ENCODE results near the gene MED9. TPM values are rescaled to one million over a fixed set of nuclear protein-coding genes. Genes with fewer than 3 reads are reported as not detected.
"Not testable (repeated sequence)": the region's sequence is repeated elsewhere in the genome, so short reads cannot be mapped to it uniquely, and the experiment has no call there.

MED9 gene
- total RNA-seq, 2 donors from 2014 or later = 15.0 to 15.5 TPM

DNA sequence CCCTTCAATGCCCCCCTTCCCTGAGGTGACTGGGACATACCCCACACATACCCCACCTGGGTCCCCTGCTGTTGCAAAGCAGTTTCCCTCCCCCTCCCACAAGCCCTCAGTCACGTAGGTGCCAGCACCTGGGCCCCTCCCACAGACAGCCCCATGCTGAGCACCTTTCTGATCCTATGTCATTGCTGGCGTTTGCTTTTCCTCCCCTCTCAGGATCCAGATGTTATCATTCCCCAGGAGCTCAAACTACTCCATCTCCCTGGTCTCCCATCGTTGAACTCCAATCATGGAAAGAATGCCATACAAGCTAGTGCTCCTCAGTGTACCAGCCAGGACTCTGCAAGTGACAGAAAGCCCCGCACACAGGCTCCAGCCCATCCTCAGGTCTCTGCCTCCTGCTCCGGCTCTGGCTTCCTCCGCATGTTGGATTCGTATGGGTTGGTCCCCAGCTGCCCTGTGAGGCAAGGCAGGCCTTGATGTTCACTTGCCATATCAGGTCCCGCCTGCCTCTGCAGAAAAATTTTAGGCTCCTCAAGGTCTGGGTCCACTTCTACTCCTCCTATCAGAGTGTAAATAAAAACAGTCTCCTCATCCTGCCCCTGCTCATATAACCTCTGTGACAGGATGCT is 31.4 kb upstream of the MED9 start:
- Mint-ChIP-seq H3K4me3 (no peak overlapping the region), H3K36me3 (ENCODE audit: insufficient read depth in 2 of 2) (no peaks in the 10 kb centered on the region), H3K27me3 (ENCODE audit: low read depth) (no peaks in the 10 kb centered on the region), H3K9me3 (peaks cover 2% of the 10 kb centered on the region in 2 donors), H3K4me1 (ENCODE audit: low read depth) (no peaks in the 10 kb centered on the region), H3K27ac (no peak overlapping the region)
- no peak for DNase-seq
- no peak for ATAC-seq (replicated peaks in 1 of 2)

GRCh38 chr17:17445925-17446665 is 30.7 kb upstream of the MED9 start:
- Mint-ChIP-seq H3K9me3 (peaks cover 2% of the 10 kb centered on the region in 2 donors), H3K27ac (no peak overlapping the region), H3K27me3 (ENCODE audit: low read depth) (no peaks in the 10 kb centered on the region), H3K4me3 (no peak overlapping the region), H3K4me1 (ENCODE audit: low read depth) (no peaks in the 10 kb centered on the region), H3K36me3 (ENCODE audit: insufficient read depth in 2 of 2) (no peaks in the 10 kb centered on the region)
- ATAC-seq (replicated peaks in 1 of 2) (no peak), DNase-seq (no peak)

- peaks cover 2% of the 10 kb centered on the region in 2 donors for H3K9me3 Mint-ChIP-seq
- H3K4me1 Mint-ChIP-seq (ENCODE audit: low read depth) = no peaks in the 10 kb centered on the region
- DNase-seq = no peak
Observed at GRCh38 chr17:17446666-17447155, 30.1 kb upstream of the MED9 start.

GRCh38 chr17:17447264-17447663 is 29.5 kb upstream of the MED9 start:
- no peak overlapping the region for H3K27ac Mint-ChIP-seq
- H3K27me3 Mint-ChIP-seq (ENCODE audit: low read depth) = no peaks in the 10 kb centered on the region
- peaks cover 2% of the 10 kb centered on the region in 2 donors for H3K9me3 Mint-ChIP-seq

More at GRCh38 chr17:17446666-17447155, 30.1 kb upstream of the MED9 start:
- no peaks in the 10 kb centered on the region for H3K27me3 Mint-ChIP-seq (ENCODE audit: low read depth)
- H3K36me3 Mint-ChIP-seq (ENCODE audit: insufficient read depth in 2 of 2) = no peaks in the 10 kb centered on the region
- H3K4me3 Mint-ChIP-seq = no peak overlapping the region
- no peak for ATAC-seq (replicated peaks in 1 of 2)
- no peak overlapping the region for H3K27ac Mint-ChIP-seq

GRCh38 chr17:17448076-17448475 is 28.7 kb upstream of the MED9 start:
- Mint-ChIP-seq H3K4me3 (no peak overlapping the region), H3K36me3 (ENCODE audit: insufficient read depth in 2 of 2) (no peaks in the 10 kb centered on the region), H3K27me3 (ENCODE audit: low read depth) (no peaks in the 10 kb centered on the region), H3K9me3 (peaks cover 2% of the 10 kb centered on the region in 2 donors), H3K27ac (no peak overlapping the region), H3K4me1 (ENCODE audit: low read depth) (no peaks in the 10 kb centered on the region)
- DNase-seq = no peak
- no peak for ATAC-seq (replicated peaks in 1 of 2)

More at GRCh38 chr17:17447264-17447663, 29.5 kb upstream of the MED9 start:
- Mint-ChIP-seq H3K36me3 (ENCODE audit: insufficient read depth in 2 of 2) (no peaks in the 10 kb centered on the region), H3K4me1 (ENCODE audit: low read depth) (no peaks in the 10 kb centered on the region), H3K4me3 (no peak overlapping the region)
- DNase-seq = no peak
- no peak for ATAC-seq (replicated peaks in 1 of 2)

GRCh38 chr17:17448723-17449122 is 28.1 kb upstream of the MED9 start:
- Mint-ChIP-seq H3K9me3 (peaks cover 2% of the 10 kb centered on the region in 2 donors), H3K36me3 (ENCODE audit: insufficient read depth in 2 of 2) (no peaks in the 10 kb centered on the region), H3K27me3 (ENCODE audit: low read depth) (no peaks in the 10 kb centered on the region), H3K27ac (no peak overlapping the region), H3K4me1 (ENCODE audit: low read depth) (no peaks in the 10 kb centered on the region), H3K4me3 (no peak overlapping the region)
- DNase-seq (no peak), ATAC-seq (replicated peaks in 1 of 2) (no peak)

- H3K4me3 Mint-ChIP-seq = no peak overlapping the region
- DNase-seq = no peak
- H3K27me3 Mint-ChIP-seq (ENCODE audit: low read depth) = no peaks in the 10 kb centered on the region
Observed at GRCh38 chr17:17453088-17453487, 23.7 kb upstream of the MED9 start.

GRCh38 chr17:17454276-17454675 is 22.5 kb upstream of the MED9 start:
- H3K27me3 Mint-ChIP-seq (ENCODE audit: low read depth) = no peaks in the 10 kb centered on the region
- H3K27ac Mint-ChIP-seq = no peak overlapping the region
- H3K36me3 Mint-ChIP-seq (ENCODE audit: insufficient read depth in 2 of 2) = no peaks in the 10 kb centered on the region
- no peak overlapping the region for H3K4me3 Mint-ChIP-seq
- ATAC-seq (replicated peaks in 1 of 2) (no peak), DNase-seq (no peak)
- H3K9me3 Mint-ChIP-seq = no peaks in the 10 kb centered on the region
- no peaks in the 10 kb centered on the region for H3K4me1 Mint-ChIP-seq (ENCODE audit: low read depth)

More at GRCh38 chr17:17453088-17453487, 23.7 kb upstream of the MED9 start:
- ATAC-seq (replicated peaks in 1 of 2) = no peak
- H3K27ac Mint-ChIP-seq = no peak overlapping the region
- no peaks in the 10 kb centered on the region for H3K9me3 Mint-ChIP-seq
- H3K4me1 Mint-ChIP-seq (ENCODE audit: low read depth) = no peaks in the 10 kb centered on the region
- no peaks in the 10 kb centered on the region for H3K36me3 Mint-ChIP-seq (ENCODE audit: insufficient read depth in 2 of 2)

DNA sequence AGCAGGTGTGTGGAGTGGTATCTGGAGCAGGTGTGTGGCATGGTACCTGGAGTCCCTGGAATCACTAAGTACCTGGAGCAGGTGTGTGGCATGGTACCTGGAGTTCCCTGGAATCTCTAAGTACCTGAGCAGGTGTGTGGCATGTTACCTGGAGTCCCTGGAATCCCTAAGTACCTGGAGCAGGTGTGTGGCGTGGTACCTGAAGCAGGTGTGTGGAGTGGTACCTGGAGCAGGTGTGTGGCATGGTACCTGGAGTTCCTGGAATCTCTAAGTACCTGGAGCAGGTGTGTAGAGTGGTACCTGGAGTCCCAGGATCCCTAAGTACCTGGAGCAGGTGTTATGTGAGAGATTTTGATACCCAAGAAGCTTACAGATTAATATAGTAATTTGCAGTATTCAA is 22.1 kb upstream of the MED9 start:
- not testable (repeated sequence) for H3K4me3 Mint-ChIP-seq; ATAC-seq (replicated peaks in 1 of 2); H3K4me1 Mint-ChIP-seq (ENCODE audit: low read depth); H3K27ac Mint-ChIP-seq; H3K36me3 Mint-ChIP-seq (ENCODE audit: insufficient read depth in 2 of 2); H3K9me3 Mint-ChIP-seq; DNase-seq; H3K27me3 Mint-ChIP-seq (ENCODE audit: low read depth)

GRCh38 chr17:17455173-17455572 is 21.6 kb upstream of the MED9 start:
- Mint-ChIP-seq H3K9me3 (peaks cover 3 to 4% of the 10 kb centered on the region in 2 donors), H3K36me3 (ENCODE audit: insufficient read depth in 2 of 2) (peaks cover 3% of the 10 kb centered on the region in 2 donors), H3K4me1 (ENCODE audit: low read depth) (no peaks in the 10 kb centered on the region), H3K4me3 (no peak overlapping the region), H3K27me3 (ENCODE audit: low read depth) (no peaks in the 10 kb centered on the region), H3K27ac (no peak overlapping the region)
- no peak for ATAC-seq (replicated peaks in 1 of 2)
- DNase-seq = no peak

GRCh38 chr17:17456251-17456650 is 20.5 kb upstream of the MED9 start:
- H3K4me1 Mint-ChIP-seq (ENCODE audit: low read depth) = no peaks in the 10 kb centered on the region
- H3K4me3 Mint-ChIP-seq = no peak overlapping the region
- H3K27me3 Mint-ChIP-seq (ENCODE audit: low read depth) = no peaks in the 10 kb centered on the region
- H3K27ac Mint-ChIP-seq = no peak overlapping the region
- H3K36me3 Mint-ChIP-seq (ENCODE audit: insufficient read depth in 2 of 2) = peaks cover 3 to 4% of the 10 kb centered on the region in 2 donors
- peaks cover 4 to 5% of the 10 kb centered on the region in 2 donors for H3K9me3 Mint-ChIP-seq
- DNase-seq (no peak), ATAC-seq (replicated peaks in 1 of 2) (no peak)

GRCh38 chr17:17457680-17458079 is 19.1 kb upstream of the MED9 start:
- Mint-ChIP-seq H3K27me3 (ENCODE audit: low read depth) (no peaks in the 10 kb centered on the region), H3K27ac (no peak overlapping the region), H3K4me3 (no peak overlapping the region), H3K4me1 (ENCODE audit: low read depth) (no peaks in the 10 kb centered on the region), H3K36me3 (ENCODE audit: insufficient read depth in 2 of 2) (peaks cover 3 to 4% of the 10 kb centered on the region in 2 donors), H3K9me3 (peaks cover 4 to 5% of the 10 kb centered on the region in 2 donors)
- ATAC-seq (replicated peaks in 1 of 2) = no peak
- no peak for DNase-seq

- peaks cover 4 to 5% of the 10 kb centered on the region in 2 donors for H3K9me3 Mint-ChIP-seq
- H3K36me3 Mint-ChIP-seq (ENCODE audit: insufficient read depth in 2 of 2) = peaks cover 3 to 4% of the 10 kb centered on the region in 2 donors
- no peak for DNase-seq
- no peaks in the 10 kb centered on the region for H3K4me1 Mint-ChIP-seq (ENCODE audit: low read depth)
- H3K27me3 Mint-ChIP-seq (ENCODE audit: low read depth) = no peaks in the 10 kb centered on the region
- no peak overlapping the region for H3K27ac Mint-ChIP-seq
- no peak overlapping the region for H3K4me3 Mint-ChIP-seq
- ATAC-seq (replicated peaks in 1 of 2) = no peak
Observed at GRCh38 chr17:17460038-17460437, 16.8 kb upstream of the MED9 start.

Data from activated T-cell treated with anti-CD3 and anti-CD28 coated beads, Interleukin-2, amount 50 U/mL, for 72 hours (primary cell).